ENCODE results near the gene RAB9A.
A peak's percentile ranks its signal among the peaks of the same experiment; 100 is the strongest.
"Not testable (repeated sequence)": the region's sequence is repeated elsewhere in the genome, so short reads cannot be mapped to it uniquely, and the experiment has no call there.

RAB9A gene

GRCh38 chrX:13669246-13669737 is 19.6 kb upstream of the RAB9A start:
- ATAC-seq, result peak; percentile 87
- TF ChIP-seq ISL1 (CRISPR knock-in tag; IDR thresholded peaks at IDR 0.05), result peak; percentile 33
- TF ChIP-seq CSRNP3 (CRISPR knock-in tag; IDR thresholded peaks at IDR 0.05), result no peak
- peak; percentile 64; the same call in 1 of the 2 replicates for TF ChIP-seq TOX (CRISPR knock-in tag; IDR thresholded peaks at IDR 0.05; ENCODE audit: borderline replicate concordance)

GRCh38 chrX:13669755-13670154 is 19.2 kb upstream of the RAB9A start:
- ATAC-seq, result not testable (repeated sequence)

- TF ChIP-seq ZNF8 (CRISPR knock-in tag; IDR thresholded peaks at IDR 0.05) (no peak), ESRRG (CRISPR knock-in tag; IDR thresholded peaks at IDR 0.05) (no peak), CSRNP3 (CRISPR knock-in tag; IDR thresholded peaks at IDR 0.05) (no peak), PPARA (CRISPR knock-in tag; IDR thresholded peaks at IDR 0.05; ENCODE audit: borderline replicate concordance) (no peak), OSR1 (CRISPR knock-in tag; IDR thresholded peaks at IDR 0.05) (no peak), CSDC2 (CRISPR knock-in tag; IDR thresholded peaks at IDR 0.05) (no peak), POU6F1 (CRISPR knock-in tag; IDR thresholded peaks at IDR 0.05; ENCODE audit: borderline replicate concordance, low read depth) (no peak), TSHZ2 (CRISPR knock-in tag; IDR thresholded peaks at IDR 0.05) (no peak), GLIS3 (CRISPR knock-in tag; IDR thresholded peaks at IDR 0.05) (no peak), RARB (CRISPR knock-in tag; IDR thresholded peaks at IDR 0.05) (no peak), ARNTL (CRISPR knock-in tag; IDR thresholded peaks at IDR 0.05; ENCODE audit: borderline replicate concordance, low read depth) (no peak)
- no peak for ATAC-seq
These were observed 18.7 kb upstream of the RAB9A start for GRCh38 chrX:13670197-13670596.

- no peak for ATAC-seq
These were observed 15.9 kb upstream of the RAB9A start for GRCh38 chrX:13673016-13673415.

More at GRCh38 chrX:13673016-13673415, 15.9 kb upstream of the RAB9A start:
- no peak for TF ChIP-seq SNAI2 (CRISPR knock-in tag; IDR thresholded peaks at IDR 0.05)
- no peak for TF ChIP-seq ZNF70 (CRISPR knock-in tag; IDR thresholded peaks at IDR 0.05)
- no peak for TF ChIP-seq RARB (CRISPR knock-in tag; IDR thresholded peaks at IDR 0.05)
- no peak for TF ChIP-seq TSHZ2 (CRISPR knock-in tag; IDR thresholded peaks at IDR 0.05)
- TF ChIP-seq BACH2 (CRISPR knock-in tag; IDR thresholded peaks at IDR 0.05; ENCODE audit: borderline replicate concordance), result no peak
- no peak for TF ChIP-seq POU6F1 (CRISPR knock-in tag; IDR thresholded peaks at IDR 0.05; ENCODE audit: borderline replicate concordance, low read depth)
- no peak for TF ChIP-seq ZNF565 (CRISPR knock-in tag; conservative IDR thresholded peaks at IDR 0.05; ENCODE audit: low read depth)
- TF ChIP-seq PPARA (CRISPR knock-in tag; IDR thresholded peaks at IDR 0.05; ENCODE audit: borderline replicate concordance), result no peak

Measured in SK-N-SH treated with all-trans-retinoic acid at 6 μM for 48 hours (cell line).